IPS DF 4.7 (cell line): ENCODE data around the gene PPP6R3.
"Not testable (repeated sequence)": the region's sequence is repeated elsewhere in the genome, so short reads cannot be mapped to it uniquely, and the experiment has no call there.

Experiments
- DNase-seq: peaks from one replicate; pipeline ENCODE4 v3.0.0-alpha.2; 2013; ENCODE audit warnings: low spot score; ENCODE audit errors: extremely low read depth

PPP6R3 gene

GRCh38 chr11:68460741-68461574, at the start of gene PPP6R3:
PPP6R3 (plus strand) TSS chr11:68460752; CDS start chr11:68537665, 76,913 bp downstream.
- DNase-seq, result no peak

GRCh38 chr11:68411501-68411991, 49.0 kb upstream of the PPP6R3 start:
- DNase-seq, result no peak

- DNase-seq, result no peak
Observed at GRCh38 chr11:68412593-68413475, 47.7 kb upstream of the PPP6R3 start.

GRCh38 chr11:68413591-68413999, 47.0 kb upstream of the PPP6R3 start:
- no peak for DNase-seq

GRCh38 chr11:68414496-68415221, 45.9 kb upstream of the PPP6R3 start:
- no peak for DNase-seq

GRCh38 chr11:68416070-68416578, 44.4 kb upstream of the PPP6R3 start:
- DNase-seq, result no peak

- no peak for DNase-seq
Observed at GRCh38 chr11:68418648-68419047, 41.9 kb upstream of the PPP6R3 start.

- no peak for DNase-seq
Observed at GRCh38 chr11:68420171-68420570, 40.4 kb upstream of the PPP6R3 start.

GRCh38 chr11:68423481-68423880, 37.1 kb upstream of the PPP6R3 start:
- no peak for DNase-seq

GRCh38 chr11:68424101-68424632, 36.4 kb upstream of the PPP6R3 start:
- DNase-seq, result no peak

GRCh38 chr11:68424981-68425865, 35.3 kb upstream of the PPP6R3 start:
- DNase-seq, result no peak

- DNase-seq, result no peak
Observed at GRCh38 chr11:68425866-68426380, 34.6 kb upstream of the PPP6R3 start.

- no peak for DNase-seq
Observed at GRCh38 chr11:68429661-68430060, 30.9 kb upstream of the PPP6R3 start.

- no peak for DNase-seq
Observed at GRCh38 chr11:68430384-68430783, 30.2 kb upstream of the PPP6R3 start.

GRCh38 chr11:68430801-68431200, 29.8 kb upstream of the PPP6R3 start:
- DNase-seq, result no peak

GRCh38 chr11:68431984-68432645, 28.4 kb upstream of the PPP6R3 start:
- no peak for DNase-seq

GRCh38 chr11:68432874-68433273, 27.7 kb upstream of the PPP6R3 start:
- DNase-seq, result no peak

GRCh38 chr11:68433541-68433940, 27.0 kb upstream of the PPP6R3 start:
- no peak for DNase-seq

GRCh38 chr11:68434159-68434558, 26.4 kb upstream of the PPP6R3 start:
- DNase-seq, result not testable (repeated sequence)
